HCT116 (cell line): ENCODE data around the gene SYNE1. TPM values are rescaled to one million over a fixed set of nuclear protein-coding genes. Genes with fewer than 3 reads are reported as not detected.

Experiments used
- ATAC-seq: fragments of 200-7000 bp; cut with Tn5 transposase; 2 replicates; pipeline ENCODE4 v1.9.1; 2020; ENCODE audit warnings: mild to moderate bottlenecking, moderate library complexity
- BruUV-seq: library from RNA; stranded (reverse); fragments of 400-500 nt; replicated peaks from 2 replicates; lab custom pipeline; 2021; lab: Mats Ljungman, UMichigan
- CTCF ChIA-PET: fragments of 300-600 bp; sonication (Branson Sonifier 250); formaldehyde crosslinking; loops from one replicate; lab custom pipeline; 2021; ENCODE audit warnings: antibody characterized with exemption; lab: Charles Lee
- POLR2A ChIA-PET: fragments of 300-600, 350-600 bp; sonication (Branson Sonifier 250); formaldehyde crosslinking; loops from one replicate; lab custom pipeline; 2021; ENCODE audit warnings: antibody characterized with exemption; lab: Charles Lee
- RAD21 ChIA-PET, 2 experiments: fragments of 300-600 bp; sonication (Branson Sonifier 250); formaldehyde crosslinking; loops; one replicate each; lab custom pipeline; 2023; ENCODE audit warnings: low total read pairs in 2 of 2; ENCODE audit not compliant: uncharacterized antibody in 2 of 2, unreplicated experiment in 2 of 2, low non-redundant PET in 1 of 2; lab: Charles Lee
- DNase-seq: peaks from one replicate; pipeline ENCODE4 v3.0.0-alpha.2; 2010; ENCODE audit warnings: low read depth, low spot score
- H2AFZ ChIP-seq: fragments of 200-600 bp; shearing (Covaris generic), sonication (generic); 2 replicates; pipeline ENCODE4 v1.6.1; 2017; ENCODE audit warnings: low read depth, mixed run types, mixed read lengths, antibody characterized with exemption, low read length; ENCODE audit not compliant: poor library complexity, severe bottlenecking
- H3K27ac ChIP-seq: 2 replicates; pipeline ENCODE4 v1.5.1; 2012; ENCODE audit warnings: low read depth, low read length
- H3K27me3 ChIP-seq: fragments of 200-600 bp; sonication (generic); 2 replicates; pipeline ENCODE4 v1.6.1; 2016; ENCODE audit warnings: mixed run types, low read length, mixed read lengths; ENCODE audit not compliant: insufficient read depth
- H3K36me3 ChIP-seq, 2 experiments: fragments of 200-500 bp in 1 of 2; fragments of 200-600 bp in 1 of 2; sonication (Bioruptor generic) in 1 of 2; sonication (generic) in 1 of 2; 2 replicates each; pipeline versions ENCODE4 v1.5.1 to v1.6.1; 2014 to 2016; ENCODE audit warnings: low read length in 2 of 2, inconsistent platforms in 1 of 2, mixed read lengths in 1 of 2, mixed run types in 1 of 2; ENCODE audit not compliant: insufficient read depth in 2 of 2, control insufficient read depth in 1 of 2
- H3K4me1 ChIP-seq, 2 experiments: fragments of 200-600 bp in 1 of 2; sonication (generic) in 1 of 2; 2 replicates each; pipeline versions ENCODE4 v1.5.1 to v1.6.1; 2012 to 2017; ENCODE audit warnings: low read length in 2 of 2, inconsistent platforms in 1 of 2, mild to moderate bottlenecking in 1 of 2, mixed read lengths in 1 of 2, mixed run types in 1 of 2, moderate library complexity in 1 of 2; ENCODE audit not compliant: insufficient read depth in 2 of 2, control insufficient read depth in 1 of 2
- H3K4me2 ChIP-seq: fragments of 200-600 bp; sonication (generic); 2 replicates; pipeline ENCODE4 v1.6.1; 2017; ENCODE audit warnings: mixed run types, low read length, mixed read lengths
- H3K4me3 ChIP-seq, 2 experiments: fragments of 200-600 bp in 1 of 2; sonication (generic) in 1 of 2; replicated peaks in 1 of 2; 2 replicates each; pipeline ENCODE4 v1.5.1; 2011 to 2016; ENCODE audit warnings: low read length in 2 of 2, control low read depth in 1 of 2, low read depth in 1 of 2, mild to moderate bottlenecking in 1 of 2, mixed read lengths in 1 of 2, mixed run types in 1 of 2
- H3K79me2 ChIP-seq: fragments of 200-600 bp; sonication (generic); 2 replicates; pipeline ENCODE4 v1.6.1; 2017; ENCODE audit warnings: mild to moderate bottlenecking, mixed run types, low read length, moderate library complexity, mixed read lengths; ENCODE audit not compliant: insufficient read depth
- H3K9ac ChIP-seq: fragments of 200-600 bp; sonication (generic); 2 replicates; pipeline ENCODE4 v1.6.1; 2016; ENCODE audit warnings: low read length, mixed read lengths
- H3K9me2 ChIP-seq: fragments of 200-600 bp; sonication (generic), shearing (Covaris generic); 2 replicates; pipeline ENCODE4 v1.6.1; 2017; ENCODE audit warnings: mixed run types, mild to moderate bottlenecking, moderate library complexity; ENCODE audit not compliant: insufficient read depth
- H3K9me3 ChIP-seq, 2 experiments: fragments of 200-500 bp in 1 of 2; fragments of 200-600 bp in 1 of 2; sonication (Bioruptor generic) in 1 of 2; sonication (generic) in 1 of 2; 2 replicates each; pipeline ENCODE4 v1.6.1; 2014 to 2017; ENCODE audit warnings: low read length in 2 of 2, mixed read lengths in 2 of 2, inconsistent platforms in 1 of 2, low read depth in 1 of 2, mild to moderate bottlenecking in 1 of 2, mixed run types in 1 of 2, moderate library complexity in 1 of 2; ENCODE audit not compliant: control insufficient read depth in 1 of 2, insufficient read depth in 1 of 2
- H4K20me1 ChIP-seq: fragments of 200-600 bp; sonication (generic), shearing (Covaris generic); 2 replicates; pipeline ENCODE4 v1.6.1; 2017; ENCODE audit warnings: mixed run types, mild to moderate bottlenecking, moderate library complexity; ENCODE audit not compliant: insufficient read depth
- CTCF ChIP-seq, 3 experiments: fragments of 200-600 bp in 1 of 3; sonication (generic) in 1 of 3; IDR thresholded peaks in 2 of 3; conservative IDR thresholded peaks in 1 of 3; 2 replicates each; pipeline ENCODE4 v1.5.1; 2012 to 2017; ENCODE audit warnings: low read depth in 2 of 3, low read length in 2 of 3, antibody characterized with exemption in 1 of 3, borderline replicate concordance in 1 of 3, control low read depth in 1 of 3, mild to moderate bottlenecking in 1 of 3, mixed read lengths in 1 of 3, mixed run types in 1 of 3, moderate library complexity in 1 of 3; ENCODE audit not compliant: insufficient read depth in 1 of 3
- POLR2A ChIP-seq: IDR thresholded peaks from 2 replicates; pipeline ENCODE4 v1.7.0; 2011; ENCODE audit warnings: borderline replicate concordance; ENCODE audit not compliant: insufficient read depth, insufficient read length; ENCODE audit errors: extremely low read depth
- RAD21 ChIP-seq: IDR thresholded peaks from 2 replicates; pipeline ENCODE4 v1.6.1; 2012; ENCODE audit warnings: low read depth, mild to moderate bottlenecking
- REST ChIP-seq: IDR thresholded peaks from 2 replicates; pipeline ENCODE4 v1.6.1; 2012; ENCODE audit warnings: low read depth
- SP1 ChIP-seq: IDR thresholded peaks from 2 replicates; pipeline ENCODE4 v1.6.1; 2012; ENCODE audit warnings: low read depth
- SRF ChIP-seq: IDR thresholded peaks from 2 replicates; pipeline ENCODE4 v1.6.1; 2012; ENCODE audit warnings: low read depth
- ZFX ChIP-seq: fragments of 450-650 bp; IDR thresholded peaks from 2 replicates; pipeline ENCODE4 v1.6.1; 2017
- ZNF274 ChIP-seq: fragments of 200-500 bp; sonication (Bioruptor generic); IDR thresholded peaks from 2 replicates; pipeline ENCODE4 v1.6.1; 2014; ENCODE audit warnings: mild to moderate bottlenecking, low read depth, low read length, inconsistent platforms
- intact Hi-C: fragments of 100-400 bp; cut with micrococcal nuclease; formaldehyde crosslinking; loops from 2 replicates; pipeline ENCODE4 v1.10.0; 2022
- total RNA-seq: library from RNA; stranded (reverse); gene quantifications from one replicate; pipeline ENCODE4 v1.2.1, GENCODE V29; 2021; ENCODE audit not compliant: unreplicated experiment

SYNE1 gene
- total RNA-seq, 1 experiment from 2014 or later: 5.4 TPM

- H3K4me3 ChIP-seq: no peak overlapping the region
- no peaks in the 10 kb centered on the region for H3K79me2 ChIP-seq
- H2AFZ ChIP-seq: no peak overlapping the region
- no peak overlapping the region for H3K9ac ChIP-seq
- POLR2A ChIA-PET: no interaction called here
- H4K20me1 ChIP-seq: no peaks in the 10 kb centered on the region
- no peaks in the 10 kb centered on the region for H3K4me1 ChIP-seq
- no peak for DNase-seq
- no peak overlapping the region for H3K27ac ChIP-seq
- CTCF ChIA-PET: interaction anchor here (1.0 to 1.5 kb wide), 2 partner anchors 118 to 186 kb away, joined by 3 to 8 read pairs; no protein-coding TSS in a partner anchor
- intact Hi-C loops: loop anchor here (10.0 kb wide), 1 partner anchor 396 kb away; no protein-coding TSS in a partner anchor
- H3K36me3 ChIP-seq: no peaks in the 10 kb centered on the region
- BruUV-seq: no TSS peak
- H3K9me3 ChIP-seq: no peaks in the 10 kb centered on the region
- no peak for TF ChIP-seq CTCF (IDR thresholded peaks at IDR 0.05 in 2 of 3, conservative IDR thresholded peaks at IDR 0.05 in 1 of 3; ENCODE audit: borderline replicate concordance in 1 of 3, insufficient read depth in 1 of 3, low read depth in 2 of 3, low read length in 2 of 3)
- TF ChIP-seq RAD21: no peak
- no peak for TF ChIP-seq SRF
- no peak for TF ChIP-seq ZNF274
- no peak for TF ChIP-seq REST
- no peak for TF ChIP-seq SP1
- no peak for TF ChIP-seq POLR2A
- TF ChIP-seq ZFX: no peak
- no peaks in the 10 kb centered on the region for H3K27me3 ChIP-seq
- H3K9me2 ChIP-seq: no peaks in the 10 kb centered on the region
- ATAC-seq: no peak
- H3K4me2 ChIP-seq: no peak overlapping the region
- RAD21 ChIA-PET: no interaction called here
Measured at GRCh38 chr6:152671171-152671570, 34.0 kb upstream of the SYNE1 start.
